Keratinocyte (primary cell): ENCODE data around the gene SPATA2. TPM values are rescaled to one million over a fixed set of nuclear protein-coding genes. Genes with fewer than 3 reads are reported as not detected.

Experiments
- DNase-seq: peaks from one replicate; pipeline ENCODE4 v3.0.0-alpha.2; 2011; ENCODE audit warnings: low read depth, missing footprints, low spot score
- FAIRE-seq: peaks from 2 replicates; lab custom pipeline; 2011; peaks lifted over from hg19 to GRCh38; lab: Jason Lieb, UNC
- H2AFZ ChIP-seq: 2 replicates; pipeline ENCODE4 v1.6.0; 2012; ENCODE audit warnings: low read length, control low read depth, inconsistent platforms; ENCODE audit not compliant: control insufficient read depth
- H3K27ac ChIP-seq: 2 replicates; pipeline ENCODE4 v1.5.1; 2011; ENCODE audit warnings: low read length; ENCODE audit not compliant: control insufficient read depth, insufficient read depth
- H3K27me3 ChIP-seq: 3 replicates; pipeline ENCODE4 v1.6.0; 2011; ENCODE audit warnings: low read length; ENCODE audit not compliant: control insufficient read depth, insufficient read depth; ENCODE audit errors: extremely low read depth
- H3K36me3 ChIP-seq, 2 experiments: 2 replicates in 1 of 2; 3 replicates in 1 of 2; pipeline ENCODE4 v1.5.1; 2011; ENCODE audit warnings: low read length in 2 of 2, mild to moderate bottlenecking in 1 of 2; ENCODE audit not compliant: control insufficient read depth in 2 of 2, insufficient read depth in 2 of 2; ENCODE audit errors: extremely low read depth in 1 of 2
- H3K4me1 ChIP-seq: 3 replicates; pipeline ENCODE4 v1.5.1; 2011; ENCODE audit warnings: low read length; ENCODE audit not compliant: control insufficient read depth, insufficient read depth; ENCODE audit errors: extremely low read depth
- H3K4me2 ChIP-seq: 3 replicates; pipeline ENCODE4 v1.6.0; 2011; ENCODE audit warnings: low read depth, low read length; ENCODE audit not compliant: control insufficient read depth, insufficient read depth; ENCODE audit errors: extremely low read depth
- H3K4me3 ChIP-seq, 3 experiments: fragments of 200-600 bp in 1 of 3; sonication (generic) in 1 of 3; 2 replicates in 2 of 3; 3 replicates in 1 of 3; pipeline ENCODE4 v1.5.1; 2011 to 2016; ENCODE audit warnings: low read length in 3 of 3, mild to moderate bottlenecking in 3 of 3, control low read depth in 2 of 3, inconsistent platforms in 1 of 3, low read depth in 1 of 3, mixed read lengths in 1 of 3, mixed run types in 1 of 3, moderate library complexity in 1 of 3; ENCODE audit not compliant: control insufficient read depth in 2 of 3, insufficient read depth in 2 of 3; ENCODE audit errors: extremely low read depth in 1 of 3
- H3K79me2 ChIP-seq: 2 replicates; pipeline ENCODE4 v1.6.0; 2012; ENCODE audit warnings: low read length; ENCODE audit not compliant: control insufficient read depth, insufficient read depth
- H3K9ac ChIP-seq: 3 replicates; pipeline ENCODE4 v1.6.0; 2011; ENCODE audit warnings: low read length; ENCODE audit not compliant: control insufficient read depth, insufficient read depth; ENCODE audit errors: extremely low read depth
- H3K9me1 ChIP-seq: 3 replicates; pipeline ENCODE4 v1.6.0; 2011; ENCODE audit warnings: low read length; ENCODE audit not compliant: control insufficient read depth, insufficient read depth; ENCODE audit errors: extremely low read depth
- H3K9me3 ChIP-seq: 2 replicates; pipeline ENCODE4 v1.5.1; 2012; ENCODE audit warnings: low read depth, low read length; ENCODE audit not compliant: control insufficient read depth
- H4K20me1 ChIP-seq: 3 replicates; pipeline ENCODE4 v1.6.0; 2011; ENCODE audit warnings: low read length; ENCODE audit not compliant: control insufficient read depth, insufficient read depth; ENCODE audit errors: extremely low read depth
- CTCF ChIP-seq, 3 experiments: IDR thresholded peaks in 1 of 3; conservative IDR thresholded peaks in 1 of 3; optimal IDR thresholded peaks in 1 of 3; 2 replicates in 2 of 3; 3 replicates in 1 of 3; pipeline versions ENCODE3 to v1.5.1; 2011; ENCODE audit warnings: low read length in 3 of 3, mild to moderate bottlenecking in 3 of 3, moderate library complexity in 2 of 3, control low read depth in 1 of 3, inconsistent platforms in 1 of 3; ENCODE audit not compliant: insufficient read depth in 2 of 3; ENCODE audit errors: extremely low read depth in 1 of 3
- EZH2 ChIP-seq: IDR thresholded peaks from one replicate; pipeline ENCODE4 v1.6.1; 2012; ENCODE audit warnings: inconsistent platforms, mild to moderate bottlenecking, low read length, moderate library complexity
- dilution Hi-C: fragments of 300-500 bp; cut with MboI; formaldehyde crosslinking; loops from one replicate; pipeline ENCODE4 v1.7.0; 2020; ENCODE audit warnings: low sequenced_read_pairs; ENCODE audit not compliant: extremely low pct_ligation_motif_present
- polyA plus RNA-seq, 5 experiments: library from polyadenylated mRNA; depleted of rRNA in 3 of 5; stranded (reverse) in 3 of 5; stranded (forward) in 1 of 5; unstranded in 1 of 5; fragments of >200 nt; gene quantifications; 1 replicate in 1 of 5; 2 replicates in 3 of 5; 3 replicates in 1 of 5; pipeline versions ENCODE4 v1.2.1 to v1.2.3, GENCODE V29; 2011 to 2012; ENCODE audit warnings: missing spikeins in 2 of 5, low read depth in 1 of 5, low replicate concordance in 1 of 5

SPATA2 gene
- polyA plus RNA-seq, 1 donor (not counting 4 experiments of a cell fraction or from before 2014, with no cell fraction given) = 3.2 TPM

- H3K36me3 ChIP-seq = peaks cover 24 to 25% of the 10 kb centered on the region in 2 experiments
- H2AFZ ChIP-seq = no peak overlapping the region
- H3K9me3 ChIP-seq = no peaks in the 10 kb centered on the region
- H3K27ac ChIP-seq = no peak overlapping the region
- no peak for FAIRE-seq
- no peak overlapping the region for H3K4me2 ChIP-seq
- H3K9ac ChIP-seq = no peak overlapping the region
- TF ChIP-seq CTCF (optimal IDR thresholded peaks at IDR 0.05 in 1 of 3, IDR thresholded peaks at IDR 0.05 in 1 of 3, conservative IDR thresholded peaks at IDR 0.05 in 1 of 3; ENCODE audit: extremely low read depth in 1 of 3, insufficient read depth in 2 of 3, low read length in 3 of 3) = no peak
- TF ChIP-seq EZH2 = no peak
- H3K4me3 ChIP-seq = no peak overlapping the region
- H3K79me2 ChIP-seq = no peaks in the 10 kb centered on the region
- no peaks in the 10 kb centered on the region for H4K20me1 ChIP-seq
- H3K4me1 ChIP-seq = peaks cover 12% of the 10 kb centered on the region
- H3K27me3 ChIP-seq = no peaks in the 10 kb centered on the region
- no peaks in the 10 kb centered on the region for H3K9me1 ChIP-seq
- DNase-seq = no peak
- dilution Hi-C loops = no loop called here
Observed at GRCh38 chr20:49955167-49955566, 39.8 kb upstream of the SPATA2 start.

- Histone ChIP-seq H3K79me2 (no peaks in the 10 kb centered on the region), H3K36me3 (peaks cover 33 to 44% of the 10 kb centered on the region in 2 experiments), H4K20me1 (no peaks in the 10 kb centered on the region), H3K4me3 (no peak overlapping the region), H3K9me1 (peaks cover 2% of the 10 kb centered on the region), H3K27ac (peak overlapping the region; percentile 51), H3K9ac (no peak overlapping the region), H3K9me3 (no peaks in the 10 kb centered on the region), H3K4me1 (peaks cover 12% of the 10 kb centered on the region), H3K4me2 (no peak overlapping the region), H3K27me3 (no peaks in the 10 kb centered on the region), H2AFZ (no peak overlapping the region)
- dilution Hi-C loops = no loop called here
- TF ChIP-seq EZH2 = no peak
- no peak for TF ChIP-seq CTCF (optimal IDR thresholded peaks at IDR 0.05 in 1 of 3, IDR thresholded peaks at IDR 0.05 in 1 of 3, conservative IDR thresholded peaks at IDR 0.05 in 1 of 3; ENCODE audit: extremely low read depth in 1 of 3, insufficient read depth in 2 of 3, low read length in 3 of 3)
- FAIRE-seq (no peak), DNase-seq (no peak)
Observed at GRCh38 chr20:49951151-49951550, 35.8 kb upstream of the SPATA2 start.
